ENCODE measurements around the gene ANKLE1.

DNA sequence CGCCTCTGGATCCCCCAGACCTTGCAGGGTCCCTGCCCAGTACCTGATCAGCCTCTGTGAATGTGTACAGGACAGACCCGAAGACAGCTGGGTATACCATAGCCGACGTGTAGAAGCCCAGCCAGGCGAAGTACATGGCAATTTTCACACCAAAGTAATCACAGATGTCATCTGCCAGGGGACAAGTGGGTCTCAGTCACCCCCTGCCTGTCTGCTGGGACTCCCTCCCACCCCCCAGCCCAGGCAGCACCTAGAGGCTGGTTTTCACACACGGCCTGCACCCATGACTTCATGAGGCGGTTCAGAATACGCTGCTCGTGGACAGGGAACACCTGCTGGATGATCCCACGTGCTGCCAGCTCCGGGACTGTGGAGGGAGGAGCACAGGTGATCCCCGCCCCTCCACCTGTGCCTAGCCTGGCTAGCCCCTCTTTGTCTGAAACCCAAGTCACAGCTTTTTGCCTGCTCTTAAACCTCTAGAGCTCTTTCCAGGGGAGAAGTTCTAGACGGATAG, 49.4 kb downstream of the ANKLE1 start:
- TF ChIP-seq CTCF (IDR thresholded peaks at IDR 0.05) (no peak), EP300 (IDR thresholded peaks at IDR 0.05) (no peak), ESRRA (IDR thresholded peaks at IDR 0.05; ENCODE audit: borderline replicate concordance, low read length) (no peak), RFX5 (IDR thresholded peaks at IDR 0.05) (no peak), ATOH8 (CRISPR knock-in tag; IDR thresholded peaks at IDR 0.05; ENCODE audit: low read depth) (no peak), POLR2A (IDR thresholded peaks at IDR 0.05; ENCODE audit: low read length) (no peak)

Data from A549 (cell line).